H1 (cell line): Measurements from ENCODE around the gene TMEM120A. TPM values are rescaled to one million over a fixed set of nuclear protein-coding genes. Genes with fewer than 3 reads are reported as not detected.

Source experiments
- CTCF ChIA-PET: fragments of 300-600 bp; sonication (Branson Sonifier 250); formaldehyde crosslinking; loops from one replicate; lab custom pipeline; 2021; ENCODE audit not compliant: partially characterized antibody; lab: Charles Lee
- POLR2A ChIA-PET: fragments of 300-600 bp; sonication (Branson Sonifier 250); formaldehyde crosslinking; loops from one replicate; lab custom pipeline; 2021; ENCODE audit warnings: inconsistent platforms; ENCODE audit not compliant: partially characterized antibody; lab: Charles Lee
- DNase-seq, 2 experiments: peaks; one replicate each; pipeline versions ENCODE4 v3.0.0 to v3.0.0-alpha.2; 2010 to 2022; ENCODE audit warnings: low spot score in 2 of 2, low read depth in 1 of 2, mixed read lengths in 1 of 2
- FAIRE-seq: peaks from 2 replicates; lab custom pipeline; 2011; peaks lifted over from hg19 to GRCh38; lab: Jason Lieb, UNC
- H2AFZ ChIP-seq: 2 replicates; pipeline ENCODE4 v1.8.1; 2012; ENCODE audit warnings: low read length, inconsistent platforms
- H2AK5ac ChIP-seq: 2 replicates; pipeline ENCODE4 v1.6.1; 2013; ENCODE audit warnings: low read depth, low read length
- H2BK120ac ChIP-seq: replicated peaks from 2 replicates; pipeline ENCODE3; 2013; ENCODE audit warnings: low read depth, low read length, inconsistent platforms
- H2BK12ac ChIP-seq: 2 replicates; pipeline ENCODE4 v1.6.1; 2013; ENCODE audit warnings: low read depth, low read length
- H2BK15ac ChIP-seq: 2 replicates; pipeline ENCODE4 v1.6.1; 2013; ENCODE audit warnings: low read length
- H2BK20ac ChIP-seq: 2 replicates; pipeline ENCODE4 v1.6.1; 2013; ENCODE audit warnings: low read length
- H2BK5ac ChIP-seq: 2 replicates; pipeline ENCODE4 v1.6.1; 2013; ENCODE audit warnings: low read depth, low read length
- H3K14ac ChIP-seq: 2 replicates; pipeline ENCODE4 v1.6.1; 2013; ENCODE audit warnings: inconsistent platforms; ENCODE audit not compliant: insufficient read length
- H3K18ac ChIP-seq: 2 replicates; pipeline ENCODE4 v1.6.1; 2013; ENCODE audit warnings: low read length; ENCODE audit errors: extremely low read depth
- H3K23ac ChIP-seq: 2 replicates; pipeline ENCODE4 v1.6.1; 2013; ENCODE audit warnings: inconsistent platforms; ENCODE audit not compliant: insufficient read length
- H3K23me2 ChIP-seq: 2 replicates; pipeline ENCODE4 v1.6.1; 2013; ENCODE audit warnings: low read depth, low read length
- H3K27ac ChIP-seq: 2 replicates; pipeline ENCODE4 v1.6.1; 2011; ENCODE audit warnings: low read depth, low read length, inconsistent platforms
- H3K27me3 ChIP-seq, 4 experiments: replicated peaks in 1 of 4; 1 replicate in 1 of 4; 2 replicates in 3 of 4; pipeline versions ENCODE4 v1.6.1 to v1.8.1; 2011 to 2013; ENCODE audit warnings: low read length in 3 of 4, mild to moderate bottlenecking in 3 of 4, inconsistent platforms in 2 of 4, mixed read lengths in 2 of 4, moderate library complexity in 1 of 4; ENCODE audit not compliant: control insufficient read depth in 3 of 4, insufficient read depth in 3 of 4; ENCODE audit errors: extremely low read depth in 1 of 4
- H3K36me3 ChIP-seq, 4 experiments: 2 replicates each; pipeline versions ENCODE4 v1.6.1 to v1.8.1; 2011 to 2013; ENCODE audit warnings: mild to moderate bottlenecking in 4 of 4, low read length in 3 of 4, moderate library complexity in 2 of 4, control low read depth in 1 of 4, inconsistent platforms in 1 of 4; ENCODE audit not compliant: insufficient read depth in 4 of 4, control insufficient read depth in 2 of 4
- H3K4ac ChIP-seq: replicated peaks from 2 replicates; pipeline ENCODE3; 2013; ENCODE audit warnings: low read length, low read depth, mixed read lengths, inconsistent platforms; ENCODE audit not compliant: insufficient read length
- H3K4me1 ChIP-seq, 4 experiments: replicated peaks in 1 of 4; 1 replicate in 1 of 4; 2 replicates in 3 of 4; pipeline versions ENCODE4 v1.6.1 to v1.8.1; 2011 to 2013; ENCODE audit warnings: low read length in 3 of 4, inconsistent platforms in 2 of 4, mixed read lengths in 1 of 4; ENCODE audit not compliant: insufficient read depth in 4 of 4, control insufficient read depth in 3 of 4
- H3K4me2 ChIP-seq, 2 experiments: 2 replicates each; pipeline versions ENCODE4 v1.6.1 to v1.8.1; 2011 to 2013; ENCODE audit warnings: low read depth in 2 of 2, low read length in 2 of 2, control low read depth in 1 of 2, inconsistent platforms in 1 of 2, mild to moderate bottlenecking in 1 of 2; ENCODE audit not compliant: insufficient read depth in 1 of 2
- H3K4me3 ChIP-seq, 4 experiments: fragments of 200-600, 300-600 bp in 1 of 4; sonication (generic), shearing (Covaris generic), sonication (Bioruptor Twin) in 1 of 4; 2 replicates each; pipeline versions ENCODE4 v1.5.1 to v1.8.1; 2011 to 2016; ENCODE audit warnings: low read length in 4 of 4, low read depth in 3 of 4, control low read depth in 2 of 4, inconsistent platforms in 2 of 4, mild to moderate bottlenecking in 2 of 4, mixed read lengths in 1 of 4, moderate library complexity in 1 of 4; ENCODE audit not compliant: insufficient read depth in 2 of 4; ENCODE audit errors: extremely low read depth in 1 of 4
- H3K56ac ChIP-seq: replicated peaks from 2 replicates; pipeline ENCODE3; 2013; ENCODE audit warnings: low read depth, mild to moderate bottlenecking, mixed read lengths, low read length, inconsistent platforms; ENCODE audit not compliant: insufficient read length
- H3K79me1 ChIP-seq: 2 replicates; pipeline ENCODE4 v1.6.1; 2013; ENCODE audit warnings: low read depth, low read length, control low read depth
- H3K79me2 ChIP-seq, 2 experiments: 2 replicates each; pipeline versions ENCODE4 v1.6.1 to v1.8.1; 2012 to 2013; ENCODE audit warnings: low read length in 2 of 2, mild to moderate bottlenecking in 2 of 2, inconsistent platforms in 1 of 2; ENCODE audit not compliant: insufficient read depth in 2 of 2, control insufficient read depth in 1 of 2
- H3K9ac ChIP-seq, 4 experiments: replicated peaks in 1 of 4; 1 replicate in 1 of 4; 2 replicates in 3 of 4; pipeline versions ENCODE4 v1.6.1 to v1.8.1; 2011 to 2013; ENCODE audit warnings: low read depth in 3 of 4, low read length in 3 of 4, control low read depth in 2 of 4, mild to moderate bottlenecking in 2 of 4, moderate library complexity in 2 of 4, inconsistent platforms in 1 of 4; ENCODE audit errors: extremely low read depth in 1 of 4
- H3K9me3 ChIP-seq, 2 experiments: 2 replicates each; pipeline versions ENCODE4 v1.6.1 to v1.8.1; 2012 to 2013; ENCODE audit warnings: mild to moderate bottlenecking in 2 of 2, moderate library complexity in 2 of 2, control low read depth in 1 of 2, inconsistent platforms in 1 of 2, low read depth in 1 of 2, low read length in 1 of 2, mixed read lengths in 1 of 2; ENCODE audit not compliant: insufficient read depth in 2 of 2
- H4K20me1 ChIP-seq, 2 experiments: replicated peaks in 1 of 2; 2 replicates each; pipeline versions ENCODE3 to v1.8.1; 2011 to 2013; ENCODE audit warnings: inconsistent platforms in 2 of 2, low read length in 2 of 2, mild to moderate bottlenecking in 1 of 2; ENCODE audit not compliant: insufficient read depth in 2 of 2, control insufficient read depth in 1 of 2
- H4K5ac ChIP-seq: 2 replicates; pipeline ENCODE4 v1.6.1; 2013; ENCODE audit warnings: low read length, low read depth, mixed read lengths, inconsistent platforms; ENCODE audit not compliant: insufficient read length
- H4K8ac ChIP-seq: 2 replicates; pipeline ENCODE4 v1.8.0; 2013; ENCODE audit warnings: mild to moderate bottlenecking, moderate library complexity, low read length, inconsistent platforms; ENCODE audit not compliant: insufficient read depth; ENCODE audit errors: extremely low read depth
- H4K91ac ChIP-seq: replicated peaks from 2 replicates; pipeline ENCODE3; 2013; ENCODE audit warnings: low read length, mixed read lengths, inconsistent platforms; ENCODE audit not compliant: insufficient read length
- CEBPB ChIP-seq: IDR thresholded peaks from 2 replicates; pipeline ENCODE4 v1.6.1; 2012; ENCODE audit warnings: low read depth, low read length
- EP300 ChIP-seq, 2 experiments: IDR thresholded peaks; 1 replicate in 1 of 2; 2 replicates in 1 of 2; pipeline ENCODE4 v1.6.1; 2011 to 2012; ENCODE audit warnings: low read depth in 2 of 2, low read length in 2 of 2, mild to moderate bottlenecking in 2 of 2, borderline replicate concordance in 1 of 2, inconsistent platforms in 1 of 2, moderate library complexity in 1 of 2
- EZH2 ChIP-seq: fragments of 200-600 bp; sonication (generic); IDR thresholded peaks from 2 replicates; pipeline ENCODE4 v1.7.1; 2012; ENCODE audit warnings: low read depth, mild to moderate bottlenecking, moderate library complexity, low read length, inconsistent platforms; ENCODE audit not compliant: severe bottlenecking
- MAFK ChIP-seq: IDR thresholded peaks from 2 replicates; pipeline ENCODE4 v1.6.1; 2012; ENCODE audit warnings: low read depth, mild to moderate bottlenecking, improper control_type of control experiment, low read length
- RAD21 ChIP-seq, 2 experiments: IDR thresholded peaks in 1 of 2; conservative IDR thresholded peaks in 1 of 2; 2 replicates each; pipeline ENCODE4 v1.6.1; 2011; ENCODE audit warnings: low read depth in 2 of 2, low read length in 2 of 2, improper control_type of control experiment in 1 of 2, inconsistent platforms in 1 of 2, mild to moderate bottlenecking in 1 of 2, moderate library complexity in 1 of 2
- RBBP5 ChIP-seq: IDR thresholded peaks from 2 replicates; pipeline ENCODE4 v1.7.1; 2012; ENCODE audit warnings: low read depth, mild to moderate bottlenecking, inconsistent platforms, low read length, moderate library complexity, borderline replicate concordance
- SIN3A ChIP-seq, 2 experiments: IDR thresholded peaks in 1 of 2; conservative IDR thresholded peaks in 1 of 2; 2 replicates each; pipeline ENCODE4 v1.6.1; 2011 to 2012; ENCODE audit warnings: low read length in 2 of 2, improper control_type of control experiment in 1 of 2, low read depth in 1 of 2, mild to moderate bottlenecking in 1 of 2
- SIRT6 ChIP-seq: IDR thresholded peaks from one replicate; pipeline ENCODE4 v1.7.1; 2012; ENCODE audit warnings: low read length, inconsistent platforms
- SP4 ChIP-seq: IDR thresholded peaks from 2 replicates; pipeline ENCODE4 v1.6.1; 2012; ENCODE audit warnings: low read length, inconsistent platforms
- TAF7 ChIP-seq: optimal IDR thresholded peaks from 2 replicates; pipeline ENCODE3; 2011; ENCODE audit warnings: low read depth, mild to moderate bottlenecking, inconsistent platforms, low read length, moderate library complexity, borderline replicate concordance
- TEAD4 ChIP-seq: IDR thresholded peaks from 2 replicates; pipeline ENCODE4 v1.6.1; 2012; ENCODE audit warnings: low read depth, low read length, inconsistent platforms, mixed read lengths
- WGBS, 2 experiments: shearing (Covaris generic) in 1 of 2; methylation state at CpG; one replicate each; pipeline versions ENCODE4 v1.1.6 to v1.1.7; 2013 to 2015; ENCODE audit warnings: low lambda C conversion rate in 2 of 2, mixed read lengths in 2 of 2, inconsistent platforms in 1 of 2, low coverage in 1 of 2, missing lambda C conversion rate in 1 of 2; ENCODE audit not compliant: insufficient replicate concordance in 2 of 2, insufficient coverage in 1 of 2, insufficient read length in 1 of 2; ENCODE audit errors: extremely low coverage in 1 of 2, missing lambda C conversion rate in 1 of 2; 5-methylcytosine and 5-hydroxymethylcytosine counted together
- polyA plus RNA-seq, 7 experiments: library from polyadenylated mRNA; depleted of rRNA in 3 of 7; stranded (reverse) in 5 of 7; unstranded in 2 of 7; fragments of >200 nt in 5 of 7; fragments of 200-250 nt in 2 of 7; gene quantifications; 1 replicate in 5 of 7; 2 replicates in 1 of 7; 4 replicates in 1 of 7; pipeline versions ENCODE4 v1.2.1 to v1.2.3, GENCODE V29; 2011 to 2013; ENCODE audit warnings: missing spikeins in 2 of 7, mixed read lengths in 2 of 7
- total RNA-seq: library from RNA; stranded (reverse); fragmentation: NEBNext Ultra II Directional; extraction: Animal tissue kit (Norgen Biotek cat#: 25700); gene quantifications from 2 replicates; pipeline ENCODE4 v1.2.1, GENCODE V29; 2021
- TF ChIP-seq, protein P1 (sequence below): IDR thresholded peaks from 2 replicates; pipeline ENCODE4 v1.6.1; 2012; ENCODE audit warnings: inconsistent platforms

The TMEM120A gene
- total and polyA plus RNA-seq, 2 of the 8 experiments (the other 6 are each of a cell fraction or from before 2014, with no cell fraction given) = 15.6 to 49.9 TPM

DNA sequence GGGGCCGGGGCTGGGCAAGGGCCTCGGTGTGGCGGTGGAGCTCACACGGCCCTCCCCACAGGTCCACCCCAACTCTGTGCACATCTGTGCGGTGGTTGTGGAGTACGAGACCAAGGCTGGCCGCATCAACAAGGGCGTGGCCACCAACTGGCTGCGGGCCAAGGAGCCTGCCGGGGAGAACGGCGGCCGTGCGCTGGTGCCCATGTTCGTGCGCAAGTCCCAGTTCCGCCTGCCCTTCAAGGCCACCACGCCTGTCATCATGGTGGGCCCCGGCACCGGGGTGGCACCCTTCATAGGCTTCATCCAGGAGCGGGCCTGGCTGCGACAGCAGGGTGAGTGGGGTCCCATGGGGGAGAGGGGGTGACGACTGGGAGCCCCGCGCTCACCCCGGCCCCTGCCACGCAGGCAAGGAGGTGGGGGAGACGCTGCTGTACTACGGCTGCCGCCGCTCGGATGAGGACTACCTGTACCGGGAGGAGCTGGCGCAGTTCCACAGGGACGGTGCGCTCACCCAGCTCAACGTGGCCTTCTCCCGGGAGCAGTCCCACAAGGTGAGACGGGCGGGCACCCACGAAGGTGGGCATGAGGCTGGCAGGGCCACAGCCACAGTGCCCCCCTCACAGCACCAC lies 8.8 kb downstream of the TMEM120A start:
- peaks cover 0 to 7% of the 10 kb centered on the region in 2 experiments for H4K20me1 ChIP-seq
- peaks cover 0 to 14% (median 4%) of the 10 kb centered on the region in 4 experiments; a peak in 4 of 7 replicates for H3K4me1 ChIP-seq
- no peak overlapping the region for H3K4ac ChIP-seq
- no peak overlapping the region for H3K14ac ChIP-seq
- H3K4me3 ChIP-seq = no peak overlapping the region
- no peak overlapping the region for H2AK5ac ChIP-seq
- H3K27me3 ChIP-seq = no peaks in the 10 kb centered on the region
- no peak overlapping the region for H2BK15ac ChIP-seq
- no peak overlapping the region for H3K9ac ChIP-seq
- H2BK5ac ChIP-seq = no peak overlapping the region
- no peak overlapping the region for H4K91ac ChIP-seq
- H2BK12ac ChIP-seq = no peak overlapping the region
- peaks cover 6 to 58% (median 32%) of the 10 kb centered on the region in 4 experiments; a peak in 7 of 8 replicates for H3K36me3 ChIP-seq
- no peak overlapping the region for H2BK120ac ChIP-seq
- no peaks in the 10 kb centered on the region for H3K9me3 ChIP-seq
- H3K56ac ChIP-seq = no peak overlapping the region
- no peak for FAIRE-seq
- H3K27ac ChIP-seq = no peak overlapping the region
- H3K79me1 ChIP-seq = 0 out of 2 replicates have a peak, but pooled peaks cover 2% of the 10 kb centered on the region
- H4K5ac ChIP-seq = no peak overlapping the region
- no peak overlapping the region for H3K18ac ChIP-seq
- WGBS, 2 experiments = 96% methylated on average over 19 of the region's 41 CpGs; no CpG with 5 or more reads in 1 of the 2 experiments
- no peak overlapping the region for H2BK20ac ChIP-seq
- no peak overlapping the region for H3K23ac ChIP-seq
- CTCF ChIA-PET = interaction anchor here (0.6 to 1.3 kb wide), 5 partner anchors 13 to 38 kb away, joined by 3 to 5 read pairs (median 4); no protein-coding TSS in a partner anchor
- DNase-seq = no peak
- no peak overlapping the region for H4K8ac ChIP-seq
- no peaks in the 10 kb centered on the region for H3K79me2 ChIP-seq
- POLR2A ChIA-PET = interaction anchor here (0.9 to 1.7 kb wide), 6 partner anchors 8 to 70 kb away, joined by 3 to 6 read pairs (median 4); no protein-coding TSS in a partner anchor
- H3K4me2 ChIP-seq = no peak overlapping the region
- H3K23me2 ChIP-seq = peaks cover 2% of the 10 kb centered on the region; the same call in 1 of the 2 replicates
- no peak overlapping the region for H2AFZ ChIP-seq
- TF ChIP-seq TAF7 = no peak
- TF ChIP-seq SP4 = no peak
- no peak for TF ChIP-seq RAD21 (IDR thresholded peaks at IDR 0.05 in 1 of 2, conservative IDR thresholded peaks at IDR 0.05 in 1 of 2; ENCODE audit: low read depth in 2 of 2, low read length in 2 of 2)
- no peak for TF ChIP-seq SIN3A (conservative IDR thresholded peaks at IDR 0.05 in 1 of 2, IDR thresholded peaks at IDR 0.05 in 1 of 2; ENCODE audit: low read depth in 1 of 2, low read length in 2 of 2)
- TF ChIP-seq, protein P1, sequence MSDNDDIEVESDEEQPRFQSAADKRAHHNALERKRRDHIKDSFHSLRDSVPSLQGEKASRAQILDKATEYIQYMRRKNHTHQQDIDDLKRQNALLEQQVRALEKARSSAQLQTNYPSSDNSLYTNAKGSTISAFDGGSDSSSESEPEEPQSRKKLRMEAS = no peak
- TF ChIP-seq TEAD4 = no peak
- TF ChIP-seq EP300 (IDR thresholded peaks at IDR 0.05; ENCODE audit: borderline replicate concordance in 1 of 2, low read depth in 2 of 2, low read length in 2 of 2) = no peak
- TF ChIP-seq MAFK = no peak
- TF ChIP-seq RBBP5 = no peak
- TF ChIP-seq EZH2 = no peak
- TF ChIP-seq SIRT6 = no peak
- no peak for TF ChIP-seq CEBPB
